Effector memory CD4-positive, alpha-beta T cell (primary cell): ENCODE data around the gene SHOX.

Source experiments
- DNase-seq, 3 donors: peaks; one replicate each; pipeline ENCODE4 v3.0.0-alpha.2; 2020
- H3K27ac ChIP-seq: 2 replicates; pipeline ENCODE4 v1.7.0; 2013; ENCODE audit warnings: mild to moderate bottlenecking, low read length, moderate library complexity; ENCODE audit not compliant: insufficient read depth, poor library complexity, severe bottlenecking
- H3K27me3 ChIP-seq: replicated peaks from 2 replicates; pipeline ENCODE4 v1.7.0; 2013; ENCODE audit warnings: mild to moderate bottlenecking, low read length; ENCODE audit not compliant: insufficient read depth, control insufficient read depth, poor library complexity, severe bottlenecking
- H3K36me3 ChIP-seq: 2 replicates; pipeline ENCODE4 v1.7.0; 2013; ENCODE audit warnings: mild to moderate bottlenecking, low read length, moderate library complexity; ENCODE audit not compliant: control insufficient read depth, insufficient read depth
- H3K4me1 ChIP-seq: 2 replicates; pipeline ENCODE4 v1.7.0; 2013; ENCODE audit warnings: low read length, mild to moderate bottlenecking; ENCODE audit not compliant: control insufficient read depth, insufficient read depth, poor library complexity, severe bottlenecking
- H3K4me3 ChIP-seq: 2 replicates; pipeline ENCODE4 v1.7.0; 2013; ENCODE audit warnings: low read length, low read depth, mild to moderate bottlenecking; ENCODE audit not compliant: insufficient read depth, poor library complexity, severe bottlenecking
- H3K9me3 ChIP-seq: 2 replicates; pipeline ENCODE4 v1.7.0; 2013; ENCODE audit warnings: mild to moderate bottlenecking, low read length, moderate library complexity; ENCODE audit not compliant: control insufficient read depth

The SHOX gene

DNA sequence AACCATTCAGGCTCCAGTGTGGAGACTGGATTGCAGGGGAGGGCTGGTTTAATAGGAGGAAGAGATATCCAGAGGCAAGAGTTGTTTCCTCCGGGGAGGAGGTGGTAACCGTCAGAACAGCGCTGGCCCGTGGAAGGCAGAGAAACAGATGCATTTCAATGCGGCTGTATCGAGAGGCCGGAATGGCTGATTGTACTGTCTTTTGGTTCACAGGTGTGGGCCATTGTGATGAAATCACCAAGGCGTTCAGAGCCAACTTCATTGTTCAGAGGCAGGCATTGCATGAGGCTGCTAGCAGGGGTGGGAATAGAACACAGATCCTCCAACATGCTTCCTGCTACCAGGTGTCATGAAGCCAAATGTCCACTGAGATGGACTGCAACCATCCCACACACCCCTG is 53.0 kb downstream of the SHOX start:
- H3K4me1 ChIP-seq, result no peaks in the 10 kb centered on the region
- no peak for DNase-seq
- H3K4me3 ChIP-seq, result no peak overlapping the region
- no peaks in the 10 kb centered on the region for H3K9me3 ChIP-seq
- no peaks in the 10 kb centered on the region for H3K27me3 ChIP-seq
- H3K27ac ChIP-seq, result no peak overlapping the region
- no peaks in the 10 kb centered on the region for H3K36me3 ChIP-seq

DNA sequence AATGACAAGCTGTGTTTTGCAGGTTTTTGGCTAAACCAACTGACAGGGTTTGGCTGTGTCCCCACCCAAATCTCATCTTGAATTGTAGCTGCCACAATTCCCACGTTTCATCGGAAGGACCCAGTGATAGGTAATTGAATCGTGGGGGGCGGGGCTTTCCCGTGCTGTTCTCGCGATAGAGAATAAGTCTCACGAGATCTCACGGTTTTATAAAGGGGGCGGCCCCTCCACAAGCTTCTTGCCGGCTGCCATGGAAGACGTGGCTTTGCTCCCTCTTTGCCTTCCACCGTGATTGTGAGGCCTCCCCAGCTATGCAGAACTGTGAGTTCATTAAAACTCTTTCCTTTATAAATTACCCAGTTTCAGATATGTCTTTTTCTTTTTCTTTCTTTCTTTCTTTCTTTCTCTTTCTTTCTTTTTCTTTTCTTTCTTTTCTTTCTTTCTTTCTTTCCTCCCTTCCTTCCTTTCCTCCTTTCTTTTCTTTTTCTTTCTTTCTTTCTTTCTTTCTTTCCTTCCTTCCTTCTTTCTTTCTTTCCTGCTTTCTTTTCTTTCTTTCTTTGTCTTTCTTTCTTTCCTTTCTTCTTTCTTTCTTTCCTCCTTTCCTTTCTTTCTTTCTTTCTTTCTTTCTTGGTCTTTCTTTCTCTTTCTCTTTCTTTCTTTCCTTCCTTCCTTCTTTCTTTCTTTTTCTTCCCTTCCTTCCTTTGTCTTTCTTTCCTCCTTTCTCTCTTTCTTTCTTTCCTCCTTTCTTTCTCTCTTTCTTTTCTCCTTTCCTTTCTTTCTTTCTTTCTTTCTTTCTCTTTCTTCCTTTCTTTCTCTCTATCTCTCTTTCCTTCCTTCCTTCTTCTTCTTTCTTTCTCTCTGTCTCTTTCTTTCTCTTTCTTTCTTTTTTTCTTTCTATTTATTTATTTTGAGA is 54.8 kb downstream of the SHOX start:
- no peak overlapping the region for H3K4me3 ChIP-seq
- no peak for DNase-seq
- H3K9me3 ChIP-seq, result no peaks in the 10 kb centered on the region

DNA sequence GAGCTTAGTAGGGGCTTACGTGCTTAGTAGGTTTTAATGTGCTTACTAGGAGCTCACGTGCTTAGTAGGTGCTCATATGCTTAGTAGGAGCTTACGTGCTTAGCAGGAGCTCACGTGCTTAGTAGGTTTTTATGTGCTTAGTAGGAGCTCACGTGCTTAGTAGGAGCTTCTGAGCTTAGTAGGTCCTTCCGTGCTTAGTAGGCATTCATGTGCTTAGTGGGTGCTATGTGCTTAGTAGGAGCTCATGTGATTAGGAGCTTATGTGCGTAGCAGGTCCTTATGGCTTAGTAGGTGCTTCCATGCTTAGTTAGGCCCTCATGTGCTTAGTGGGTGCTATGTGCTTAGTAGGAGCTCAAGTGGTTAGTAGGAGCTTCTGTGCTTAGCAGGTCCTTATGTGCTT is 59.4 kb downstream of the SHOX start:
- Histone ChIP-seq H3K9me3 (no peaks in the 10 kb centered on the region), H3K36me3 (no peaks in the 10 kb centered on the region), H3K4me3 (no peak overlapping the region)

More for the DNA sequence above, 54.8 kb downstream of the SHOX start:
- Histone ChIP-seq H3K27ac (no peak overlapping the region), H3K27me3 (no peaks in the 10 kb centered on the region), H3K4me1 (no peaks in the 10 kb centered on the region), H3K36me3 (no peaks in the 10 kb centered on the region)

DNA sequence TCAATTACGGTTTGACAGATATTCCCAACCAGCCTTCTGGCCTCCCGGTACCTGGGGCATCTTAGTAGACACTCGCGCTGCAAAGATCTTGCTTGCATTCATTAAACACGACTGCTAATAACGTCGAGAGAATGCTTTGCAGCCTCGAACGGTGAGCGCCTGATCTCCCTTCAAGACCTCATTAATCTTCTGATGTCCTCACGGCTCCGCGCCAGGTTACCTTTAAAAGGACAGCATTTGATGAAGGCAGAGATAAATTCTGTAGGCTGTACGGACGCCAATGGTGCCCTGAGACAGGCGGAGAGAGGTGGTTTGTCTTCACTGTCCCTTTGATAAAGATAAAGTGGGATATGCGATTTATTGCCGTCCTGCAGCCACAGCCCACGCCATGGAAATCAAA is 64.2 kb downstream of the SHOX start:
- Histone ChIP-seq H3K4me3 (no peak overlapping the region), H3K36me3 (no peaks in the 10 kb centered on the region), H3K27ac (no peak overlapping the region), H3K4me1 (no peaks in the 10 kb centered on the region), H3K9me3 (no peaks in the 10 kb centered on the region), H3K27me3 (no peaks in the 10 kb centered on the region)
- no peak for DNase-seq

More for the DNA sequence above, 59.4 kb downstream of the SHOX start:
- no peaks in the 10 kb centered on the region for H3K27me3 ChIP-seq
- no peak for DNase-seq
- H3K27ac ChIP-seq, result no peak overlapping the region
- H3K4me1 ChIP-seq, result no peaks in the 10 kb centered on the region

DNA sequence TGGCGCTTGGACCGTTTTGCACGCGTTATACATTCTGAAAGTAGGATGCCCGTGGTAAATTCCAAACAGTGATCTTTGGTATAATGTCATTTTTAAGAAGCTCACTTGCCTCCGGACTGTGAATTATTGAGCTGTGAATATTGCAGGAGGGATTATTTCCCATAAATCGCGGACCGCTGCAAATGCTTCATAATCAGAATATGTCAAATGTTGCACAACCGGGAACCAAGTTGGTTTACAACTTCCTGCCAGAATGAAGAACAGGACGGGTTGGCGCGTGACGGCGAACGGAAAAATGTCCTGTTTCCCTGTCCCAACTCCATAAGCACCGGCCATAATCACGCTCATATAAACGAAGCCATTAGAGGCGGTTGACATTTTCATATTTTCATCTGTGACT is 67.6 kb downstream of the SHOX start:
- no peak overlapping the region for H3K27ac ChIP-seq
- no peak overlapping the region for H3K4me3 ChIP-seq
- DNase-seq, result no peak
- H3K9me3 ChIP-seq, result no peaks in the 10 kb centered on the region
- no peaks in the 10 kb centered on the region for H3K4me1 ChIP-seq
- no peaks in the 10 kb centered on the region for H3K36me3 ChIP-seq
- H3K27me3 ChIP-seq, result no peaks in the 10 kb centered on the region

DNA sequence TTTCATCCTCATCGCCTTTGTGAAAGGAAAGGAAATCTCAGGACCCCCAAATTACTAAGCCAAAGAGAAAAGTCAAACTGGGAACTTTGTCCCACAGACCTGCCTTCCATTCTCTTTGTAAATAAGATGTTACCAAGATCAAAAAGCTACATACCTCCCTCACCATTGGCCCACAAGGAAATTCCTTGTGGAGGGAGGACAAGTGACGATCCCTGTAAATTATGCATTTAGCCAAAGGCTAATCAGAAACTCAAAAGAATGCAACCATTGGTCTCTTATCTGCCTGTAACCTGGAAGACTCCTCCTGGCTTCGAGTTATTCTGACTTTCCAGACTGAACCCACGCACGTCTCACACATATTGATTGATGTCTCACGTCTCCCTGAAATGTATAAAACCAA is 70.3 kb downstream of the SHOX start:
- no peaks in the 10 kb centered on the region for H3K4me1 ChIP-seq
- no peaks in the 10 kb centered on the region for H3K9me3 ChIP-seq
- DNase-seq, result no peak
- no peaks in the 10 kb centered on the region for H3K27me3 ChIP-seq
- no peak overlapping the region for H3K4me3 ChIP-seq
- H3K27ac ChIP-seq, result no peak overlapping the region
- H3K36me3 ChIP-seq, result no peaks in the 10 kb centered on the region

DNA sequence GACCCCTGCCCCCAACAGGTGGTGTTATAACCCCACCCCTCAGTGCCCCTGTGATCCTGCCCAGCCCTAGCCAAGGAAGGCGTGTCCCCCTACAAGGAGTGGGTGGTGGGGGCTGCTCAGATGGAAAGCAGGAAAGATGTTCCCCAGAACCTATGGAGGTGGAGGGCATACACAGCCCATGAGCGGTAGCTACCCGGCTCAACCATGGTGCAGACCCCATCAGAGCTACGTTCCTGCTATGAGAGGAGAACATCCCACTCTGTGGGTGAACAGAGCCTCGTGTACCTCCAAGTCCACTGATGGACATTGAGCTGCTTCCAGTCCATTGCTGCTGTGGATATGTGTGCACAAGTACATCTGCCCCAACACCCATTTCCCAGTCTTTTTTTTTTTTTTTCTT is 71.1 kb downstream of the SHOX start:
- Histone ChIP-seq H3K9me3 (no peaks in the 10 kb centered on the region), H3K27ac (no peak overlapping the region), H3K4me3 (no peak overlapping the region), H3K27me3 (no peaks in the 10 kb centered on the region), H3K36me3 (no peaks in the 10 kb centered on the region), H3K4me1 (no peaks in the 10 kb centered on the region)
- no peak for DNase-seq

DNA sequence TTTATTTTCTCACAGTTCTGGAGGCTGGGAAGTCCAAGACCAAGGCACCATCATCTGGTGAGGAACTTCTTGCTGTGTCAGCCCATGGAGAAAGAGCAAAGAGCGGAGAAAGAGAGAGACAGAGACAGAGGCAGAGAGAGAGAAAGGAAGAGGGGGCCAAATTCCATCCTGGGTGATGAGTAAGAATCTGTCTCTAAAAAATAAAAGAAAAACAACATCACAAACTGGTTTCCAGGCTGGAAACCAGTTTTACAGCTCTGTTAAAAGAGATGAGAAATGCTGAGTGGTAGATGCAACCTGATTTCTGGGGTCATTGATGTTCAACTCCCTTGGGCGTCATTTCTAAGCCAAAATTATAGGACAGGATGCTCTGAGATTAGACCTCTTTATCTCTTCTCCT is 72.9 kb downstream of the SHOX start:
- Histone ChIP-seq H3K4me1 (no peaks in the 10 kb centered on the region), H3K27ac (no peak overlapping the region), H3K4me3 (no peak overlapping the region), H3K27me3 (no peaks in the 10 kb centered on the region), H3K36me3 (no peaks in the 10 kb centered on the region), H3K9me3 (no peaks in the 10 kb centered on the region)
- no peak for DNase-seq

DNA sequence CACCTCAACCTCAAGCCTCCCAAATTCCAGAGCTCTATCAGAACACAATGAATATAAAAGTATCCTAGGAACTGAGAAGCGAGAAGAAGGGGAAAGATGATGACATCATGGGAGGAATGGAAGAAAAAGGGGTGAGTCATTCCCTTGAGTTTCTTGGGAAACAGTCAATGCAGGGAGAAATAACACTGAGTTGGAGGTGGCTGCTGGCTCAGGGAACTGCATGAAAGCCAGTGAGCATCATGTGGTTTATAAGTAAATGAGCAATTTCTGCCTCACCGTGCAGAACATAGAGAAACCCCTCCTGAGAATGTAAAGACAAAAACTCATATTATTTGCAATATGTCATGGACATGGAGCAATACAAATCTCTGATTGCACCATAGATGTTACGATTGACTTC is 73.3 kb downstream of the SHOX start:
- Histone ChIP-seq H3K4me3 (no peak overlapping the region), H3K4me1 (no peaks in the 10 kb centered on the region), H3K27ac (no peak overlapping the region), H3K27me3 (no peaks in the 10 kb centered on the region), H3K9me3 (no peaks in the 10 kb centered on the region), H3K36me3 (no peaks in the 10 kb centered on the region)
- no peak for DNase-seq
